GM10266 (cell line): ENCODE data around the gene MED10.

Experiments
- DNase-seq: peaks from one replicate; pipeline ENCODE4 v3.0.0; 2012; ENCODE audit errors: extremely low spot score
- CTCF ChIP-seq: IDR thresholded peaks from 2 replicates; pipeline ENCODE4 v1.5.1; 2012; ENCODE audit warnings: mild to moderate bottlenecking, low read depth; ENCODE audit not compliant: control insufficient read depth, insufficient read depth; ENCODE audit errors: missing control alignments

Gene MED10

GRCh38 chr5:6395102-6395445 is 16.7 kb upstream of the MED10 start:
- TF ChIP-seq CTCF = no peak
- no peak for DNase-seq

GRCh38 chr5:6394429-6395101 is 16.2 kb upstream of the MED10 start:
- no peak for DNase-seq
- TF ChIP-seq CTCF = no peak

- no peak for TF ChIP-seq CTCF
- DNase-seq = no peak
Observed at GRCh38 chr5:6393596-6394194, 15.3 kb upstream of the MED10 start.

GRCh38 chr5:6392561-6392960 is 14.2 kb upstream of the MED10 start:
- DNase-seq = no peak
- TF ChIP-seq CTCF = no peak

- TF ChIP-seq CTCF = no peak
- DNase-seq = no peak
Observed at GRCh38 chr5:6391151-6391550, 12.8 kb upstream of the MED10 start.

- no peak for TF ChIP-seq CTCF
Observed at GRCh38 chr5:6389946-6390530, 11.7 kb upstream of the MED10 start.

GRCh38 chr5:6389397-6389796 is 11.1 kb upstream of the MED10 start:
- DNase-seq = no peak
- no peak for TF ChIP-seq CTCF

More at GRCh38 chr5:6389946-6390530, 11.7 kb upstream of the MED10 start:
- DNase-seq = no peak
